Measurements from ENCODE around the gene MARK1.

Gene MARK1

GRCh38 chr1:220692436-220693228, 164.7 kb downstream of the MARK1 start:
- no peak for DNase-seq

- no peak for DNase-seq
Measured at GRCh38 chr1:220694866-220695382, 167.0 kb downstream of the MARK1 start.

- DNase-seq: no peak
Measured at GRCh38 chr1:220695426-220695825, 167.5 kb downstream of the MARK1 start.

- no peak for DNase-seq
Measured at GRCh38 chr1:220696226-220696862, 168.4 kb downstream of the MARK1 start.

- no peak for DNase-seq
Measured at GRCh38 chr1:220696863-220697231, 168.9 kb downstream of the MARK1 start.

- no peak for DNase-seq
Measured at GRCh38 chr1:220697326-220697725, 169.4 kb downstream of the MARK1 start.

- DNase-seq: no peak
Measured at GRCh38 chr1:220698607-220699016, 170.7 kb downstream of the MARK1 start.

GRCh38 chr1:220699044-220699443, 171.1 kb downstream of the MARK1 start:
- no peak for DNase-seq

- DNase-seq: no peak
Measured at GRCh38 chr1:220700556-220701179, 172.7 kb downstream of the MARK1 start.

GRCh38 chr1:220701974-220702373, 174.0 kb downstream of the MARK1 start:
- no peak for DNase-seq

GRCh38 chr1:220702733-220703270, 174.9 kb downstream of the MARK1 start:
- no peak for DNase-seq

GRCh38 chr1:220703305-220703704, 175.4 kb downstream of the MARK1 start:
- no peak for DNase-seq

- DNase-seq: no peak
Measured at GRCh38 chr1:220705782-220706181, 177.8 kb downstream of the MARK1 start.

- DNase-seq: no peak
Measured at GRCh38 chr1:220706480-220706879, 178.5 kb downstream of the MARK1 start.

GRCh38 chr1:220707160-220707559, 179.2 kb downstream of the MARK1 start:
- DNase-seq: no peak

GRCh38 chr1:220708244-220708643, 180.3 kb downstream of the MARK1 start:
- DNase-seq: no peak

- no peak for DNase-seq
Measured at GRCh38 chr1:220708936-220709801, 181.2 kb downstream of the MARK1 start.

GRCh38 chr1:220710333-220710732, 182.4 kb downstream of the MARK1 start:
- no peak for DNase-seq

GRCh38 chr1:220711056-220711809, 183.3 kb downstream of the MARK1 start:
- no peak for DNase-seq

Measured in activated CD4-positive, alpha-beta T cell treated with anti-CD3 and anti-CD28 coated beads, Interleukin-2, amount 50 U/mL, for 16 hours (primary cell).